ENCODE results near the gene PRLR.
A peak's percentile ranks its signal among the peaks of the same experiment; 100 is the strongest.

The PRLR gene

DNA sequence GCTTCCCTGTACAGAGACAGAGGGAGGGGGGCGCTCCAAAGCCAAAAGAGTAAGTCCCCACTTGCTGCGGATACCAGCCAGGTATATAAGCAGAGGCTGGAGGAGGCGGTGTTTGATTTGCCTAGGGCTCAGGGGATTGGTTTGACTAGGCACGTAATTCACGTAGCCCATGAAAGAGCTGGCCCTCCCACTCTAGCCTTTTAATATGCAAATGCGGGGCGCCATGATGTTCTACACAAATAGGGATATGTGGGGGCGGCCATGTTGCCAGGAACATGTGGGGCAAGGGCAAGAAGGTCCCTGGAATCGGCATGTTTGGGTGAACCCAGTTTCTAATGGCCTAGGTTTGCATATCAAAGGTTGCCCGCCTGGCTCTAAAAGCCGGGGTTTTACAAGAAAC, 3.3 kb upstream of the PRLR start:
- DNase-seq (ENCODE audit: low read depth): no peak

DNA sequence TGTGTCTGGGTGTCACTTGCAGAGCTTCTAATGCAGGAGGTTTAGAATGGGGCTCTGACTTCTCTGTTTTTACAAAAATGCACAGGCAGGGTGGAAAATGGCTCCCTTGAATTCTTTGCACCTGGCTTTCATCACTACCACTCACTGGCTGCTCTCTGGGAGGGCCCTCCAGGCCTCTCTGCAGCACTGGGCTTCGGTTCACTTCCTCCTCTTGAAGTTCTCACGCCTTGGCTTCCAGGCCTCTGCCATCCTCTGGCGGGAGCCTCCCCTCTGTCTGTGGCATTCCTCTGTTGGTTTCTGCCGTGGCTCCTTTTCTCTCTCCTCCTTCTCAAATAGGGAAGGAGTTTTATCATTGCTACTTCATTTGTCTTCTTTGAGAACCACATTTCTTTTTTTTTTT, 2.8 kb upstream of the PRLR start:
- no peak for DNase-seq (ENCODE audit: low read depth)

DNA sequence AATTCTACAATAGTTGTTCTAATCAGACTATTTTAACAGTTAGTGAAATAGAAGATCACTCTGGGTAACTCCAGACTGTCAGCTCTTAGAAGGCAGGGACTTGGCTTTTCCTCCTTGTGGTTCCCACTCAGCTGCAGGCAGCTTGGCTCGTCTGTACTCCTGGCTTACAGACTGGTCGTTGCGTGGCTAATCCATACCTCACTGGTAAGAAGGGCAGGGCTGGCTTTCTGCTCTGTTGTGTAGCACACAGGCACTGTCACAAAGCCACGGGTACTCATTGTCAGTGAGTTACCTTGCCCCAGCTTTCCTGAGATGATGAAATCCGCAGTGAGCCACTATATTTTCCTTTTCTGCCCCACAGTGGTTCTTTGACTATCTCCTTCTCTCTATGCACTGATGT, 1.8 kb upstream of the PRLR start:
- no peak for DNase-seq (ENCODE audit: low read depth)

DNA sequence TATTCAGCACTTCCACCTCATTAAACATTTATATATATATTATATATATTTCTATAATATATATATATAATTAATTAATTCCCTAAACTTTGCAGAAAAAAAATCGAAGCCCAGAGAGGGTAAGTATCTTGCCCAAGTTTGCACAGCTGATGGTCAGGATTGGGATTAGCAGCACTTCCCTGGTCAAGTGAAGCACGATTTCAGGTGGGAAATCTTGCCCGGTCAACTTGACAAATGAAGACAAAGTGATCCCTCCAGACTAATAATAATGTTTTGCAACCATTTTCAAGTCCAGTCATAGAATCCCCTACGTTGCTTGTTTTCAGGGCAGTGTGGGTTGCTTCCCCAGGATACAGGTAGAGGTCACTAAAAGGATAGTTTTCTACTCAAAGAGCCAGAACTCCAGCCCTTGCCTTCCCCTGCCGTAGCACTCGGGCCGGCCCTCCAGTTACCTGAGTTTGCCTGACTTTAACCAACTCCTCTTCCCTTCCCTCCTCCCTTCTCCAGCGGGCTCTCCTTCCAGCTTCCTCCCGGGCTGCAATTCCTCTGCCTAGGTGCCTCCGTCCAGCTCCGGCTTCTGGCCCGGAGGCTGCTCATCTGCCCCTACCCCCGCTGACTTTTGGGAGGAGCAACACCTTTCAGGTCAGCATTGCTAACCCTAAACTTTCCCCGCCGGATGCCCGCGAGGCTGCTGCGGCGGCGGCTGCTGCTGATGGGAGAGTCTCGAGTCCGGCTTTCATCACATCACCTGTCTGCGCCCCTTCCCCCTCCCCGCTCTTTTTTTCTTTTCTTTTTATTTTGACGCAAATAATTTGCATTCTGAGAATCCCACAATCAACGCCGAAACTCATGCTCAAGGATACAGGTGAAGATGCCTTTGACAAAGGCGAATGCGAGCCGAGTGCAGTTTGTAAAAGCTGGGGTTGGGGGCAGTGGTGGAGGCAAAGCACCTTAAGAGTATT, 930 bp downstream of the PRLR start:
- DNase-seq (ENCODE audit: low read depth): no peak

DNA sequence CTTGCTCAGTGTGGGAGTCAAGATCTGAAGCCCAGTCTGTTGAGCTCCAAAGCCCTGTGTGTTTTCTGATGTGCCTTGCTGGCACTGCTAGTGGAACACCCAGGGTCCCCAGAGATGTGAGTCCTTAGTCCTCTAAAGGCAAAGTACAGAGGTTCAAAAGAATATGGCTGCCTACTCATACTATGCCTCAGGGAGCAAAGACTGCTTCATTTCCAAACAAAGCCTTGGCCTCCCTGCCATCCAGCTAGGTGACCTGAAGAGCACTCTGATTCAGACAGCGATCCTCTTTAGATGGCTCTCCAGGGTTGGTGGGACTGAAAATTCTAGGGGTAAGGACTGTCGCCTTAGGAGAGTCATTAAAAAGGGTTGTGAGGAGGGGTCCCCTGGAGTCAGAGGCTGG, 2.0 kb downstream of the PRLR start:
- DNase-seq (ENCODE audit: low read depth): no peak

DNA sequence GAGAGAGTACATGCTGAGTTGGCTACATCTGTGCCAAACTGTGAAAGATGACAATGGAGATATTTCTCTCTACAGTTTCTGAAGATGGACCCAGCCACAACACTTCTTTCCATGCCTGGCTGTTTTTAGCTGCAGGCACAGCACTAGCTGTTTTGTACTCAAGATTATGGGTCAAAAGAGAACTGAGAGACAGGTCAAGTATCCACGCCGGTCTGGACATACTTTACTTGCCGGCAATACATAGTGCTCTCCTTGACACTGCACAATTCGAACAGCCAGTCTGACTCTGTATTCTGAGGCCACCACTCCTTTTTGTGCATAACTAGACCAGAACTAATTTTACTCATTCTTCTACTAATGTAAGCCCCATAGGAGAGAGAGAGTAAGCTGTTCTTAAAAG, 2.6 kb downstream of the PRLR start:
- DNase-seq (ENCODE audit: low read depth): no peak

DNA sequence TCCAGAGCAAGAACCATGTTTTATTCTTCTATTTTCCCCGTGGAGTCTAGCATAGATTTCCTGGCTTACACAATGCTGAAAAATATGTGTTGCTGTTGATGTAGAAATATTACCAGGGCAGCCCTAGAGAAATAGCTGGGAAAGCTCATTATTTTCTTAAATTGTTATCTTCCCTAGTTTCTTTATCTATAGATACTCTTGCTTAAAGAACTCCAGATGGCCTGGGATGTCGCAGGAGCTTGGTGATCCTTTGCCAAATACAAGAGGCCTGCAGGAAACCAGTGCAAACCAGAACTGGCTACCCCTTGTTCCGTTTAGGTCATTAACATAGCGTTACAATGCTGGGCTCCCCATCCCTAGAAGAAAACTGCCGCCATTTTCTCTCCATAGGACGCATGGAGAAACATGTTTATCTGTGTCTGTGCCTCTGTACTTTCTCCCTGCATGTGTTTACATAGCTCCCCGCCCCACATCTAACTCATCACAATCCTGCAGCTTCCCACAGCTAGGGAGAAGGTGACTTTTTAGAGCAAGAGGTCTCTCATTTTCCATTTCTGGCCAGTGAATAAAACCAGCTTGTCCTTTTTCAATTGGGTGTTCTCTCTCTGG, 6.4 kb downstream of the PRLR start:
- no peak for DNase-seq (ENCODE audit: low read depth)

DNA sequence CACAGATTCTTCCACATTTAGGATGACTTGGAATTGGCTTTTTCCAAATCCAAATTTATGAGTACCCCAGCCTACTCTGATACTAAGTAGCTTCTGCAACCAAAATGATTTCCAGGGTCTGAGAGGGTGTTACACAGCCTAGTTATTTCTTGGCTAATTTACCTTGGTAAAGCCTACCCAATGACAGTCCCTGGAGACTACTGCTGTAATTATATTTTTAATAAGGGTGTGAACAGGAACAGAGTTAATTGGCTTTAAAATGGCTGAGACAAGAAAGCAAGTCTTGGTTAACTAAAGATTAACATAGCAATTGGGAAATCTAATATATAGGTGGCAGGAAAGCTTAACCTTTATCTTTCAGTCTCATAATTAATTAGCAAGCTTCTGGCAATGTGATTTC, 9.3 kb downstream of the PRLR start:
- DNase-seq (ENCODE audit: low read depth): no peak

DNA sequence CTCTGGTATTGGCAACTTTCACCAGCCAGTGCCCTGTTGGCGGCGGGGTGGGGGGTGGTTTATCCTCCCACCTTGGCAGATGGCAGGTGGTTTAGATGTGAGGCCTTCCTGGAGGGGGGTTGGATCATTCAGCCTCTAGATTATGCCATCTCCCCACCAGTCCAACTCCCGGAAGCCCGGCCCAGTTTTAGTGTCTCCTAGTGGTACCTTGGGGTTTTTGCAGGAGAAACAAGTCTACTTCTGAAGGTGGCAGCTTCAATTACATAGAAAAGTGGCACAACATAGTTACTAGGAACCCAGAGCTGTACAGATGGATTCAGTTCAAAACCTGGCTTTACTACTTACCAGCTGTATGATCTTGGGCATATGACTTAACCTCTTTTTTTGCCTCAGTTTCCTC, 11.3 kb downstream of the PRLR start:
- DNase-seq (ENCODE audit: low read depth): no peak

DNA sequence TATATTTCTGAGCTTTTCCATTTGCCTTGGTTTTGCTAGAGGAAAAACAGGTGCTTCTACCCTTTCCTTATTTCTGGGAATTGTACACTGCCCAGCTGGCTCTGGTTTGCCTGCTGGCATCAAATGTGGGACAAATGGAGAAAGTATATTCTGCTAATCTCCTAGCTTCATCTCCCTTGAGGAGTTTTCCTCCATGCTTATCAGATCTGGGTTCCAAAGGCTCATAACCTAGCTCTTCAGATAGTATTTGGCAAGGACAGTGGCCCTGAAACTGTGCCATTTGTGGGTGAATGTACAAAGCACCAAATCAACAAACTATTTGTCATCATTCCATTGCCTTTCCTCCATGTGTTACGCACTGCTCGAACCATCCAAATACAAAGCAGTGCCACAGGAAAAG, 16.2 kb downstream of the PRLR start:
- DNase-seq (ENCODE audit: low read depth): no peak

DNA sequence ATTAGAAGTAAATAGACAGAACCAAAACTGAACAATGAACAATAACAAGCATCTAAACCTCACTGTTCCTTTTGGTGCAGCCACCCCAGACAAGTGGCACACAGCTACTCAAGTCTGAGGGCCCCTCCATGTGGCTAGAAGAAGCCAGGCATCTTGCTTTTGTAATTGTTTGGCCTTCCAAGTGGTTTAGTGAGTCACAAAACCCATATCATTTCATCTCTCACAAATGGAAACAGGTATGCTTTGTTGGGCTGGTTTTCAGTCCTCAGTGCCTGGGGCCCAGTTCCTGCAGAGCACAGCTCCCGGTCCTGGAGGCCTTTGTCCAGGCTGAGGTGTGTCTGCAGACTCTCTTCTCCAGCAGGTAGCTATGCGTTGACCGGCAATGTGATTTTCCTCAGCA, 16.7 kb downstream of the PRLR start:
- no peak for DNase-seq (ENCODE audit: low read depth)

DNA sequence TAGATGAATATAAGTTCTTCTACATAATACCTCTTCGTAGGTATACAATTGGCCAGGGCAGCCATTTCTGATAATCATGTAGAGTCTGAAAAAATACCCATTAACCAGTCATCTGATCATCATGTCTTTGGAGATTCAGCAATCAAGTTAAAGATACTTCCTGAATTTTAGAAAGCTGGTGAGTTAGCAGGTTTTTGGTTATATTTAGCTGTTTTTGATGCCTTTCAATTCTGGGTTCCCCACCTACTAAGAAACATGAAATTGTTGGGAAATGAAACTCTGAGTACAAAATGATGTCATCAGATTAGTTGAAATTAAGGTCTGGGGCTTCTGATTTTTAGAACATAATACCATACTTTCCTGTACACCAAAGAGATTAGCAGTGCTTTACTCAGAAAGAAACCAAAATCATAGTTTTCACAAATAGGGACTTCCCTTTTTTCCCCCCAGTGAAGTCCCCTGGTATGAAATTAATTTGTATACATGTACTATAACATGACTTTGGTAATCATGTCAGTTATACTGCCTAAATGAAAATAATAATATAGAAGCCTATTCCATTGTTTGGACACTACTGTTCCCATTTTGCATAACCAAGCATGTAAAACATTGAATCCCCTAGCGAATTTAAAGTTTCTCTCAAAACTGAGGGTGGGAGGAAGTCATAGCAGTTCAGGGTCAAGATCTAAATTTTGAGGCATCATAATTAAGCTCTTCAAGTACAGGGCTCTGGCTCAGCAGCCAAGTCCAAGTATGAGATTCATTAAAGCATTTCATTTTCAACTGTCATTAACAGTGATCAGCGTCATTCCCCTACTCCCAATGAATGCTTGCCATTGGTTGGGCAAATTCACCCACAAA, 17.9 kb downstream of the PRLR start:
- no peak for DNase-seq (ENCODE audit: low read depth)

DNA sequence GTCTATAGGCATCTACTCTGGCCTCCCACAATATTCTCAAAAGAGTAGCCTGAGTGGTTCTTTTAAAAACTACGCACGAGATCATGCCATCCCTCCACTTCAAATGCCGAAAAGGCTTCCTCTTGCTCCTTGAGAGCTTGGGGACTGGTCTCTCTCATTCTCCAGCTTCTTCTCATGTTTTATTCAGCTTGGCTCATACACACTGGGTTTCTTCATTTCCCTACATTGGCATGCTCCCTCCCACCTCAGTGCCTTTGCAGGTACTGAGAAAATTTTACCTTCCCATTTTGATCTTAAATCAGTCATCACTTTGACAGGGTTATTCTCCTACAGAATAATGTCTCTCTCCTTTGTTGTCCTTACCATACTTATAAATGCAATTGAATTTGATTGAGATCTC, 20.4 kb downstream of the PRLR start:
- no peak for DNase-seq (ENCODE audit: low read depth)

DNA sequence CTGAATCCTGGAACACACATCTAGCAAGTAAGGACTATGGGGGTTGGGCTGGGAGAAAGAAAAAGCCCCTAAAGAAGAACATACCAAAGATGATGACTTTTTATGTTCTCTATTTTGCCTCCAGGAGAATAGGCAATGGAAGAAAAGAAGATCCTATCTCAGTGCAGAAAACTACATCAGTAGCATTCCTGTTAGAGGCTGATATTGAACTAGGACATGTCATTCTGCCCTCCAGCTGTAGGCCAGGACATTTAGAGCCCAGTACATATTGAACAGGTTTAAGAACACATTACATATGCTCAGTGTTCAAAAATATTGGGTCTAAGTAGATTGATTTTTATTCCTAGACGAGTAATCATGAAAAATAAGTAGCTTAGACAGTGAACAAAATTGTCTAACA, 24.7 kb downstream of the PRLR start:
- DNase-seq (ENCODE audit: low read depth): no peak

DNA sequence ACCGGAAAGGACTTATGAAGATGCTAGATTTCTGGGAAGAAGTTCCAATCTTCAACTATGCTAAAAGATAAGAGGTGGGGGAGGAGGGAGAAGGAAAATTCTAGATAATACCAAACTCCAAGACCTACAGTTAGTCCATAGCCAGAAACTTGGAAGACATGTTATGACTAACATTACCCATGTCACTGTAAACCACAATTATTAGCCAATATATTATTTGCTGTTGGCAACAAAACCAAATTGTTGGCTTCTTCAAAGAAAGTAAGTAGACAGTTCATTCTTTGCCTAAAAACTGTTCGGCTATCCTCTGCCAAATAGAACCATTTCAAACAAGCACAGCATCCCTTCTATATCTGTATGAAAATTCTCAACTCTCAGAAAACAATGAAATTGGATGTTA, 25.1 kb downstream of the PRLR start:
- no peak for DNase-seq (ENCODE audit: low read depth)

DNA sequence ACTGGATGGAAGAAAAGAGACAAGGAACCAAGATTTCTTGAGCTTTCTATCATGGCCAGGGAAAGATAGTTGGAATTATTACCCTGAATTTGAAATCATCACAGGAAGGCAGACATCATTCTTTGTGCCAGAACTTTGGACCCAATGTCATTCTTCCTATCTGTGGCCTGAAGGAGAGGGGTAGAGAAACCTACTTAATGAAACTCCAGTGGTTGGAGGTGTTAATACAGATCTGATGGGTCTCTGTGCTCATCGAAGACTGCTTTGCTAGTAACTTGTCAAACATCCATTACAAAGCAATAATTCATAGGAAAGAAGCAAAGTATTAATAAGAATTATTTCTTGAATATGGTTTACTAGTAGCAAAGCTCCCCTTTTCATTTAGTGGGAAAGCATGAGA, 26.9 kb downstream of the PRLR start:
- no peak for DNase-seq (ENCODE audit: low read depth)

DNA sequence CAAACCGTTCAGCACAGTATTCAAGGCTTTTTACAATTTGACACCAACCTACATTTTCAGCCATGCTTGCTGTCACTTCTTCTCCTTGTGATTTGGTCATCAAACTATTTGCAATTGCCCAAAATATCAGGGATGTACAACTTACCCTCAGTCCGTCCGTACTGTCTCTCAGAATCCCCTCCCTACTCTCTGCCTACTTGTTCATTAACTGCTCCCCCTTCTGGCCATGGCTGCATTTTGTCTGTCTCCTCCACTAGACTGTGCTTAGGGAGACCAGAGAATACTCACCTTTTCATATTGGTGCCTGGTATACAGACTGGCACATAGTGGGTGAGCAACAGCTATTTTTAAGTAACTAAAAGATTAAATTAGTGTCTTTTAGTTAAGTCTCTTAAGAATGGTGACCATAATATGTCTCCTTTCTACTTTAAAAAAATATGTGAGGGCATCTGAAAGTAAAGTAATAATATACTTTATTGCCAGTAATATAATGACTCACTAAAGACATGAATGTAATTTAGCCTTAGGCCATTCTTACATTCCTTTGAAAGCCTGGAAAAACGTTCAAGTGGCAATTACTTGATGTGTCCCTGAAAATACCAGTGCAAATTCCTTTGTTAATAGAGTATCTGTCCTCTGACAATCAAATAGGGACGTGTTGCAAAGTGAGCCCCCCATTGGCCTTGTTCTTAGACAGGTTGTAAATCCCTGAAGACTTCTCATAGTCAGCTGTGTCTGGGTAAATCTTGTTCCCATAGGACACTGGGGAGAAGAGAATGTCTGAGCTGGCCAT, 27.8 kb downstream of the PRLR start:
- peak; percentile 15 for DNase-seq (ENCODE audit: low read depth)

DNA sequence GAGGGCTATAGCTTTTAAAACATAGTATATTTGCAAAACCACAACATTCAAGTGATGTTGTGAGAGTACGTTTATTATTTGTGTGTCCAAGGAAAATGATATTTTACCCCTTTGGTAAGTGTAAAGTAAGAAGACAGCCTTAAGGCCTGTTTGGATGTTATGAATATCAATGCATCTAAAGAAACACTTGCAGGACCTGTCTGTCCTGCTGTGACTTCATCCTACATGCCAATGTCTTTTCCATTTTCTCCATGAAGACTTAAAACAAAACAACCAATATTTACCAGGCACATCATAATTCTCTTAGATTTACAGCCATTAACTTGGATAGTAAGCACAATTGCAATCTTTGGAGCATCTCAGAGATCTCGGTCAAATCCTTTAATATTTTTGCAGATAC, 29.0 kb downstream of the PRLR start:
- DNase-seq (ENCODE audit: low read depth): no peak

DNA sequence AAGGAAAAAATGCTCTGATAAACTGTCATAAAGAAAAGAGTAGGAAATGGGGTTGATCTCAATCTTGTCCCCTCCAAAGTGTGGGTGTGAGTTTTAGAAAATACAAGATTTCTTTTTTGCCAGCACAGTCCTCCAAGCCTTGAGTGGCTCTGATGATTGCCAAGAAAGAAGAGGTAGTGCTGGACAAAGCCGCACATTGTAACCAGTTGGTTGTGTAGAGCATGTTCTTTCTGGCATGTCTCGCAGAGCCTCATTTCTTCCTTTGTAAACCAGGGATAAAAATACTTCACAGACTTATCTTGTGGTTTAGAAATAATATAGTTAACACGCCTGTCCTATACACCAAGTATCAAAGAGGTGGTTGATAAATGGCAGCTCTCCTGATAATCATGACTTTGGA, 30.4 kb downstream of the PRLR start:
- DNase-seq (ENCODE audit: low read depth): no peak

DNA sequence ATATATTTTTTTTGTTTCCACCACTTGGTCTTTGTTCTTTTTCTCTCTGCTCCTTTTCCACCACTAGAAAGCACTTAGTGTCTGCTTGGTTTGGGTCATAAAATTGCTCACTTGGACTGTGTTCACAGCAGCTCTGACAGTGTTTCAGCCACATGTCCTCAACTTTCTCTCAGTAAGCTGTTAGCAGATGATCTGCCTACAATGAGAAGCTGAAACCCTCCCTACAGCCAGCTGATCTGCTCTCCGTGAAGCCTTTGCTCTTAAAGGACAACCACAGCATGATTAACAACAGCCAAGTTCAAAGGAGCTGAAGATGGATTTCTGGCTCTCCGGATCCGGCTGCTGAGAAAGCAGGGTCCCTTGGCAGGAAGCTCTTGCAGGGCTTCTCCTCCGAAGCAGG, 31.6 kb downstream of the PRLR start:
- no peak for DNase-seq (ENCODE audit: low read depth)

DNA sequence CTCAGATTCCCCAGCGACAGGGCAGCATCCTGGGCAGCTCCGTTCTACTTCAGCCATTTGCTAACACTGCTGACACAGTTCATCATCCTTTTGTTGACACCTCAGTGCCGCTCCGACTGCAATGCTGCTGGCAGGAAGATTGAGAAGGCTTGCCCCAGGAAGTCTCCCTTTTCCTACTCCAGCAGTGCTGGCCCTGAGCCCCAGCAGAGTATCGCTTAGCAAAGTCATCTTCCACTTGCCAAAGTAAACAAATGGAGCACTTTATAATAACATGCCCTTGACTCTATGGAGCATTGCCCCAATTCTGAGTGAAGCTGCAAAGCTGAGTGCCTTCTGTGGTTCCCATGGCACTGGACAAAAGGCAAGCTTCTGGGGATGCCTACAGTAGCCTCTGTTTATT, 32.2 kb downstream of the PRLR start:
- no peak for DNase-seq (ENCODE audit: low read depth)

DNA sequence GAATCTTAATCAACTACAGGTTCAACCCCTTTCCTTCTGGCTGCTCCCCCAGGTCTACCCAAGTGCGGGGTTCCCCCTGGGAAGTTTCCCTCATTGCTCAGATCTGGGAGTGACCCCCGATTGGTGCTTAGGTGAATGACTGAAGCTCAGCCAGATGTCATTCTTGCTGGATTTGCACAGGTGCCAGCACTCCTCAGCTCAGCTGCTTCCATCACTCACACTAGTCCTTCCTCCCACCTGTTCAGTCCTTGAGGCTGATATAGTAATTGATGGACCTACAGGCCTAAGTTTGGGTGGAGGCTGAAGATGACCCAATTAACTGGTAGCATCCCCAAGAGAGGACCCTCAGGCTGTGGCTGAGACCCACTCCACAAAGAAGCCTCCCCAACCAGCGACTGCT, 32.9 kb downstream of the PRLR start:
- no peak for DNase-seq (ENCODE audit: low read depth)

Measured in T follicular helper cell (primary cell).